DOHH2 (cell line): Measurements from ENCODE around the gene ATG12.

Source experiments
- H3F3A ChIP-seq: fragments of 200-600 bp; sonication (generic), shearing (Covaris generic); 2 replicates; pipeline ENCODE4 v1.6.0; 2016; ENCODE audit warnings: antibody characterized with exemption, mild to moderate bottlenecking; ENCODE audit not compliant: control insufficient read depth, insufficient read depth
- H3K27ac ChIP-seq: fragments of 200-600 bp; sonication (generic); 2 replicates; pipeline ENCODE4 v1.5.1; 2014; ENCODE audit warnings: low read depth, mild to moderate bottlenecking, low read length, moderate library complexity
- H3K27me3 ChIP-seq: fragments of 200-600 bp; sonication (generic); 2 replicates; pipeline ENCODE4 v1.6.1; 2014; ENCODE audit warnings: mild to moderate bottlenecking, low read length, mixed read lengths; ENCODE audit not compliant: control insufficient read depth
- H3K36me3 ChIP-seq: fragments of 200-600 bp; sonication (generic); 2 replicates; pipeline ENCODE4 v1.6.1; 2014; ENCODE audit warnings: mild to moderate bottlenecking, low read length, moderate library complexity, mixed read lengths; ENCODE audit not compliant: control insufficient read depth
- H3K4me1 ChIP-seq: fragments of 200-600 bp; sonication (generic); 2 replicates; pipeline ENCODE4 v1.6.1; 2014; ENCODE audit warnings: mild to moderate bottlenecking, low read length, mixed read lengths; ENCODE audit not compliant: control insufficient read depth
- H3K4me2 ChIP-seq: fragments of 200-600 bp; sonication (generic); 2 replicates; pipeline ENCODE4 v1.6.0; 2014; ENCODE audit warnings: mild to moderate bottlenecking, low read length, moderate library complexity
- H3K4me3 ChIP-seq: fragments of 200-600 bp; sonication (generic); 2 replicates; pipeline ENCODE4 v1.5.1; 2014; ENCODE audit warnings: mild to moderate bottlenecking, low read length, mixed read lengths
- H3K79me2 ChIP-seq: fragments of 200-600 bp; sonication (generic); 2 replicates; pipeline ENCODE4 v1.6.1; 2014; ENCODE audit warnings: mild to moderate bottlenecking, low read length, mixed read lengths; ENCODE audit not compliant: control insufficient read depth
- H3K9me2 ChIP-seq: fragments of 200-600 bp; sonication (generic); replicated peaks from 2 replicates; pipeline ENCODE4 v1.6.1; 2014; ENCODE audit warnings: mild to moderate bottlenecking, low read length, mixed read lengths; ENCODE audit not compliant: control insufficient read depth
- H3K9me3 ChIP-seq: fragments of 200-600 bp; sonication (generic); 2 replicates; pipeline ENCODE4 v1.6.1; 2014; ENCODE audit warnings: antibody characterized with exemption, low read length, mixed read lengths; ENCODE audit not compliant: control insufficient read depth, insufficient read depth
- H4K20me1 ChIP-seq: fragments of 200-600 bp; sonication (generic); 2 replicates; pipeline ENCODE4 v1.6.0; 2014; ENCODE audit warnings: low read depth, mild to moderate bottlenecking, antibody characterized with exemption, low read length, moderate library complexity; ENCODE audit not compliant: control insufficient read depth, insufficient read depth
- EZH2phosphoT487 ChIP-seq: fragments of 200-600 bp; sonication (generic); IDR thresholded peaks from 2 replicates; pipeline ENCODE4 v1.6.1; 2017; ENCODE audit warnings: borderline replicate concordance, mild to moderate bottlenecking, antibody characterized with exemption, low read length, moderate library complexity, mixed read lengths
- TF ChIP-seq, protein P1 (sequence below): fragments of 200-600 bp; sonication (generic); IDR thresholded peaks from one replicate; pipeline ENCODE4 v1.5.1; 2014; ENCODE audit warnings: antibody characterized with exemption, mild to moderate bottlenecking, low read depth, low read length; ENCODE audit not compliant: poor library complexity, severe bottlenecking

Gene ATG12

DNA sequence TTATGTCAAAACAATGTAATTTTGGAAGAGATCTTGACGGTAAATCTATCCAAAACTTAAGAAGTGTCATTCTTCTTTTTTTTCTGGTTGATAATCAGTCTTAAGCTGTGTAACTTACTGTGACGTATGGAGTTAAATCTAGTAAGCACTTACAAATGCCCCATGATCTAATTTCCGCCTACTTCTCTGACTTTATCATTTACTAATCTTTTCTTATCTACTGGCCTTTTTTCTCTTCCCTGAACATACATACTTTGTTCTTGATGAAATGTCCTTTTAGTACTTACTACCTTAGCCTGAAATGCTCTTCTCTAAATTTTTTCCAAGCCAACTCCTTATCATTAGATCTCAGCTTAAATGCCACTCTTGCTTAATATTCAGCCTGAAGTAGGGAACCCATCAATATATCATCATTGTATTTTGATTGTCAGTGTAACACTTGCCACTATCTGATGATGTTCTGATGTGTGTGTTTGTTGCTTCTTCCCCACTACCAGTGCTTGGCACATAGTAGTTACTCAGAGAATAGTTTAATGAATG is 28.0 kb upstream of the ATG12 start:
- Histone ChIP-seq H4K20me1 (no peaks in the 10 kb centered on the region), H3K4me3 (no peak overlapping the region), H3F3A (peaks cover 5% of the 10 kb centered on the region; the same call in 1 of the 2 replicates), H3K36me3 (peaks cover 51% of the 10 kb centered on the region), H3K9me2 (no peaks in the 10 kb centered on the region), H3K27me3 (no peaks in the 10 kb centered on the region), H3K79me2 (peaks cover 35% of the 10 kb centered on the region), H3K4me2 (no peak overlapping the region), H3K27ac (no peak overlapping the region), H3K9me3 (no peaks in the 10 kb centered on the region), H3K4me1 (peaks cover 13% of the 10 kb centered on the region)
- no peak for TF ChIP-seq EZH2phosphoT487
- TF ChIP-seq, protein P1, sequence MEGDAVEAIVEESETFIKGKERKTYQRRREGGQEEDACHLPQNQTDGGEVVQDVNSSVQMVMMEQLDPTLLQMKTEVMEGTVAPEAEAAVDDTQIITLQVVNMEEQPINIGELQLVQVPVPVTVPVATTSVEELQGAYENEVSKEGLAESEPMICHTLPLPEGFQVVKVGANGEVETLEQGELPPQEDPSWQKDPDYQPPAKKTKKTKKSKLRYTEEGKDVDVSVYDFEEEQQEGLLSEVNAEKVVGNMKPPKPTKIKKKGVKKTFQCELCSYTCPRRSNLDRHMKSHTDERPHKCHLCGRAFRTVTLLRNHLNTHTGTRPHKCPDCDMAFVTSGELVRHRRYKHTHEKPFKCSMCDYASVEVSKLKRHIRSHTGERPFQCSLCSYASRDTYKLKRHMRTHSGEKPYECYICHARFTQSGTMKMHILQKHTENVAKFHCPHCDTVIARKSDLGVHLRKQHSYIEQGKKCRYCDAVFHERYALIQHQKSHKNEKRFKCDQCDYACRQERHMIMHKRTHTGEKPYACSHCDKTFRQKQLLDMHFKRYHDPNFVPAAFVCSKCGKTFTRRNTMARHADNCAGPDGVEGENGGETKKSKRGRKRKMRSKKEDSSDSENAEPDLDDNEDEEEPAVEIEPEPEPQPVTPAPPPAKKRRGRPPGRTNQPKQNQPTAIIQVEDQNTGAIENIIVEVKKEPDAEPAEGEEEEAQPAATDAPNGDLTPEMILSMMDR, result no peak

DNA sequence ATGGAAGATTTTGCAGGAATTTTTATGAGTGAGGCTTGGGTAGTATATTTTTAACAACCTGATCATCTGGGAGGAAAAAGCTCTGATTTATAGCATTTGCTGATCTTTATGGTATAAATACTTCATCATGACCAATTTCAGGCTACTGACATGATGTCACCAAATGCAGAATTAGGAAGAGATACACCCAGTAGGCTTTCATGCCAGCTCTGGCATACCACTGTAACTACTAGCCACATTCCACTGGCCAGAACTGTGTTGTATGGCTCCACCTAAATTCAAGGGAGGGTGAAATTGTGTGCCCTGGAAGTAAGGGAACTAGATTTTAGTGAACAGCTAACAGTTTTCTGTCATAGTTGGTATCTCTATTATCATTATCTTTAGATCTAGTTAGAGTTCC is 18.0 kb upstream of the ATG12 start:
- Histone ChIP-seq H3K36me3 (peaks cover 15% of the 10 kb centered on the region), H3K27me3 (no peaks in the 10 kb centered on the region), H3K9me3 (peaks cover 8% of the 10 kb centered on the region; the same call in 1 of the 2 replicates), H3K27ac (no peak overlapping the region), H3F3A (peaks cover 4% of the 10 kb centered on the region; the same call in 1 of the 2 replicates), H3K4me3 (no peak overlapping the region), H4K20me1 (peaks cover 3% of the 10 kb centered on the region; the same call in 1 of the 2 replicates), H3K4me1 (peaks cover 18% of the 10 kb centered on the region), H3K79me2 (peaks cover 99% of the 10 kb centered on the region), H3K4me2 (no peak overlapping the region), H3K9me2 (no peaks in the 10 kb centered on the region)
- TF ChIP-seq, protein P1, result no peak
- no peak for TF ChIP-seq EZH2phosphoT487

DNA sequence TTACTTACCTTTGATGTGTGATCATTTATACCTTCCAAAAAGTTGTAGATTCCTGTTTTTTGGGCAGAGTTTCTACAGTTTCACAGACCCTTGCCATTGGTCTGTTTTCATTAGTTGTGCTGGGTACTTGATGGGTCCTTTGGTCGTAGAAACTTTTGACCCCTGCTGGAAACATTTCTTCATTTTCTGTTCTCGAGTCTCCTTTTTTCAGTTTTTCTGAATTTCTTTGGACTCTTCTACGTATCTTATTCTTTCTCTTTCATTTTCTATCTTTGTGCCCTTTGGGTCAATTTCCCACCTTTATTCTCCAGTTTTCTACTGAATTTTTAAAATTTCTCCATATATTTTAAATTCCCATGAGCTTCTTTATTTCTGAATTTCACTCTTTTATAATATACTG is 17.0 kb upstream of the ATG12 start:
- Histone ChIP-seq H3K9me3 (peaks cover 8% of the 10 kb centered on the region; the same call in 1 of the 2 replicates), H4K20me1 (peaks cover 3% of the 10 kb centered on the region; the same call in 1 of the 2 replicates), H3K4me3 (no peak overlapping the region), H3F3A (peaks cover 4% of the 10 kb centered on the region; the same call in 1 of the 2 replicates), H3K79me2 (peaks cover 99% of the 10 kb centered on the region), H3K27ac (no peak overlapping the region), H3K9me2 (no peaks in the 10 kb centered on the region), H3K27me3 (no peaks in the 10 kb centered on the region), H3K4me2 (no peak overlapping the region), H3K36me3 (peaks cover 22% of the 10 kb centered on the region), H3K4me1 (peaks cover 17% of the 10 kb centered on the region)
- TF ChIP-seq, protein P1, result no peak
- no peak for TF ChIP-seq EZH2phosphoT487
